ENCODE measurements around the gene PELI2. TPM values are rescaled to one million over a fixed set of nuclear protein-coding genes. Genes with fewer than 3 reads are reported as not detected.

PELI2 gene
- total RNA-seq, 2 donors from 2014 or later, result 9.8 to 13.9 TPM

DNA sequence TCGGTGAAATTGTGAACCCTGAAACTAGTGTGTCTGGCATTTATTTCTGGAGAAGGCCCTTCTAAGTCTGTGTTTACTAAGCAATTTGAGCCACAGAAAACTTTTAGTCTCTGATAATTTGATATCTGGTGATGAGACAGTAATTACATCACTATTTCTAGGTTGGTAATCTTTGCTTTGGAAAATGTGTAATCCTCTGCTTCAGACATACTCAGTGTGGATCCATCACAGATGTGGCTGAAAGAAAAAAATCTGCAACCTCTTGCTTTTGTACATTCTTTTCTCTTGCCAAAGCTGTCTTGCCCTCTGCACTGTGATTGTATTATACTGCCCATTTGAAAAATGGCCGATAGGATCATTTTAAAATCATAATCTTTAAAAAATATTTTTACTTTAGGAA lies 78.1 kb downstream of the PELI2 start:
- DNase-seq, result no peak
- Histone ChIP-seq H3K27me3 (no peaks in the 10 kb centered on the region), H3K9ac (ENCODE audit: low read depth in 2 of 2, low read length in 2 of 2) (no peak overlapping the region), H3K36me3 (no peaks in the 10 kb centered on the region), H3K27ac (peak overlapping the region; percentile 10), H3K9me3 (no peaks in the 10 kb centered on the region), H3K4me3 (no peak overlapping the region), H3K4me1 (no peaks in the 10 kb centered on the region)
- TF ChIP-seq, protein P1, sequence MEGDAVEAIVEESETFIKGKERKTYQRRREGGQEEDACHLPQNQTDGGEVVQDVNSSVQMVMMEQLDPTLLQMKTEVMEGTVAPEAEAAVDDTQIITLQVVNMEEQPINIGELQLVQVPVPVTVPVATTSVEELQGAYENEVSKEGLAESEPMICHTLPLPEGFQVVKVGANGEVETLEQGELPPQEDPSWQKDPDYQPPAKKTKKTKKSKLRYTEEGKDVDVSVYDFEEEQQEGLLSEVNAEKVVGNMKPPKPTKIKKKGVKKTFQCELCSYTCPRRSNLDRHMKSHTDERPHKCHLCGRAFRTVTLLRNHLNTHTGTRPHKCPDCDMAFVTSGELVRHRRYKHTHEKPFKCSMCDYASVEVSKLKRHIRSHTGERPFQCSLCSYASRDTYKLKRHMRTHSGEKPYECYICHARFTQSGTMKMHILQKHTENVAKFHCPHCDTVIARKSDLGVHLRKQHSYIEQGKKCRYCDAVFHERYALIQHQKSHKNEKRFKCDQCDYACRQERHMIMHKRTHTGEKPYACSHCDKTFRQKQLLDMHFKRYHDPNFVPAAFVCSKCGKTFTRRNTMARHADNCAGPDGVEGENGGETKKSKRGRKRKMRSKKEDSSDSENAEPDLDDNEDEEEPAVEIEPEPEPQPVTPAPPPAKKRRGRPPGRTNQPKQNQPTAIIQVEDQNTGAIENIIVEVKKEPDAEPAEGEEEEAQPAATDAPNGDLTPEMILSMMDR (IDR thresholded peaks at IDR 0.05), result no peak
- intact Hi-C loops (cut with DNase I), result no loop called here

DNA sequence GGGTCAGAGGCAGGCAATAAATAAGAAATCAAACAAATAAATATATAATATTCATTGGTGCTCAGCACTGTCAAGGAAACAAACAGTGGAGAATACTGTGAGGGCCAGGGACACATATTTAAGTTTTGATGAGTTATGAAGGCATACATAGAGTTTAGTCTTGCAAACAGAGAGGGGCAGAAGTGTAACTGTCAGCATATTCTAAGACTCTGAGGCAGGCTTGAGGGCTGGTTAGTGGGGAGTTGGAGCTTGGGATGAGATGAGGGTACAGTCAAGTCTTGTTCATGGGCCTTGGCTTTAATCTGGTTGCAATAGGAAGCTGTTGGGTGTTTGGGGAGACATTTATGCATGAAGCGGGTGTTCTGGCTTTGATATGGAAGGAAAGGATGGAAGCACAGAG lies 78.9 kb downstream of the PELI2 start:
- Histone ChIP-seq H3K9ac (ENCODE audit: low read depth in 2 of 2, low read length in 2 of 2) (no peak overlapping the region), H3K27ac (no peak overlapping the region), H3K27me3 (no peaks in the 10 kb centered on the region), H3K4me3 (no peak overlapping the region), H3K36me3 (no peaks in the 10 kb centered on the region), H3K9me3 (no peaks in the 10 kb centered on the region), H3K4me1 (no peaks in the 10 kb centered on the region)
- DNase-seq, result no peak
- TF ChIP-seq, protein P1 (IDR thresholded peaks at IDR 0.05), result no peak
- intact Hi-C loops (cut with DNase I), result no loop called here

DNA sequence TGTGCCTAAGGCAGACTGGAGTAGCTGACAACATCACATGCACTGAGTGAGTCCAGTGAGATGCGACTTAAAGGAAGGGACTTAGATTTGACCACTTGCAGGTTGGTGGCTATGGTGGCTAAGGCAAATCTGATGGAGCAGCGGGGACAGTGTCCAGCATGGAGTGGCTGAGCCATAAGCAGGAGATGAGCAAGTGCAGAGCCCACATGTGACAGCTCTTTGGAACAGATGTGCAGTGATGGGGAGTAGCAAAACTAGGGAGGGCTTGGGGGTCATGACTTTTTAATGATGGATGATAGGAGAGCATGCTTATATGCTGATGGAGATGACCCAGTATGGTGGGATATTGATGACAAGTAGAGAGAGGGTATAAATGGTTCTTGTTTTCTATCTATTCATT lies 80.2 kb downstream of the PELI2 start:
- no peak overlapping the region for H3K27ac ChIP-seq
- no peaks in the 10 kb centered on the region for H3K4me1 ChIP-seq
- H3K9ac ChIP-seq (ENCODE audit: low read depth in 2 of 2, low read length in 2 of 2), result no peak overlapping the region
- H3K36me3 ChIP-seq, result no peaks in the 10 kb centered on the region
- H3K27me3 ChIP-seq, result no peaks in the 10 kb centered on the region
- intact Hi-C loops (cut with DNase I), result no loop called here
- DNase-seq, result no peak
- TF ChIP-seq, protein P1 (IDR thresholded peaks at IDR 0.05), result no peak
- no peaks in the 10 kb centered on the region for H3K9me3 ChIP-seq
- H3K4me3 ChIP-seq, result no peak overlapping the region

DNA sequence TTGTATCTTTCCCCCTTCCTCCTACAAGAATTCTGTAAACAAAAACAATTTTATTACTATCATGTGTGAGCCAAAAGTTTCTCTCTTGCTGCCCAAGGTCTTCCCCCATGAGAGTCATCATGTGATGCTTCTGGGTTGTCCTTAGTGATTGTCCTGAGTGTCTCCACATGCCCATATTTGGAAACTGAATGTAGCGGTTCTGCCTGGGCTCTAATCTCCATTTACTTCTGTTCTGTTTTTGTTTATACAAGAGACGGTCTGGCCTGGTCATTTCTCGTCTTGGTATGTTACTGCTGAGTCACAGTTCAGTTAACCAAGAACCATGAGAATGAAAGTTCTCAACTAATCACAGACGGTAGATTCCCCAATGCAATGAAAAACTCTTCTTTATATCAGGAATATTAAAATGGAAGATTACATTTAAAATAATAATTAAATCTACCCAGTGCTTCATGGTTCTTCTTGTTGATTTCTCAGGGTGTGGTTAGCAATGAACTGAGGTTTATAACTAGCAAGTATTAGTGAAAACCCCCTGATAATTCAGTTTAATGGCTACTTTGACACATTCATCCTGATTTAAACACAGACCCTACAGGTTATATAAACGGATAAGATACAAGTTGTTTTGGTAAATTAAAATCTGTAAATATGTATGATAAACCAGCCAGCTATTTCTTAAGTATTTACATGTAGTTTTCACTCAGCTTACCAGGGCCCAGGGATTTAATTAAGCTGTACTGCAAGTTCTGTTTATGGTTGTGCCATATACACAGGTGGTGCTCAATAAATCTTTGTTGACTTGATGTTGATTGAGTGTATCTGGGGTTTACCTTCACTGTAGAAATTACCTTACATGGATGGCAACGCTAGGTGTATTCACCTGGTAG lies 81.1 kb downstream of the PELI2 start:
- intact Hi-C loops (cut with DNase I), result no loop called here
- no peak overlapping the region for H3K4me3 ChIP-seq
- no peaks in the 10 kb centered on the region for H3K9me3 ChIP-seq
- H3K9ac ChIP-seq (ENCODE audit: low read depth in 2 of 2, low read length in 2 of 2), result no peak overlapping the region
- TF ChIP-seq, protein P1 (IDR thresholded peaks at IDR 0.05), result no peak
- H3K27me3 ChIP-seq, result no peaks in the 10 kb centered on the region
- H3K27ac ChIP-seq, result peak overlapping the region; percentile 48
- no peaks in the 10 kb centered on the region for H3K36me3 ChIP-seq
- DNase-seq, result no peak
- no peaks in the 10 kb centered on the region for H3K4me1 ChIP-seq

DNA sequence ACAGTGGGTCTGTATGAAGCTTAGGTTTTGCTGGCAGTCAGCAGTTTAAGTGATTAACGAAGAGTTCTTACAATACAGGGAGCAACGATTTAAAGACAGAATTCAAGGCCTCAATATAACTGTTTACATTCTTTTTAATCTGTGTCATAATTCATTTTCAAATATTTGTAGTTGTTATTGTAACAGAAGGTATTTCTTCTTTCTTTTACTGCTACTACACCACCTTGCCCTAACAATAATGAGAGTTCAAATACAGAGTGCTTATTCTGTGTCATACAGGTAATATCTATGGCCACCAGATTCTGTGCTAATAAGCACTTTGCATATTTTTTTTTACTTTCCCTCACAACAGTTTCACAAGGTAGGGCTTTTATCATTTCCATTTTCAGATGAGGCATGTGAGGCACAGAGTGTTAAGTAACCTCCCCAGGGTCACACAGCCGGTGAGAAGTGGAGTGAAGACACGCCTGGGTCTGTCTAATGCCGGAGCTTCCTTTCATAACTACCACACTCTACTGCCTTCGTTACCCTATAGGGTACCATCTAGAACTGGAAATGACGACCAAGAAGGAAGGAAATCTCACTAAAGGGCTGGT lies 81.9 kb downstream of the PELI2 start:
- no peaks in the 10 kb centered on the region for H3K9me3 ChIP-seq
- no peak for DNase-seq
- TF ChIP-seq, protein P1 (IDR thresholded peaks at IDR 0.05), result no peak
- no peaks in the 10 kb centered on the region for H3K36me3 ChIP-seq
- H3K27me3 ChIP-seq, result no peaks in the 10 kb centered on the region
- H3K4me3 ChIP-seq, result no peak overlapping the region
- H3K27ac ChIP-seq, result peak overlapping the region; percentile 48
- intact Hi-C loops (cut with DNase I), result no loop called here
- no peaks in the 10 kb centered on the region for H3K4me1 ChIP-seq
- H3K9ac ChIP-seq (ENCODE audit: low read depth in 2 of 2, low read length in 2 of 2), result no peak overlapping the region
